HG03095 (cell line): ENCODE measurements around the gene CDH24.

Experiments
- ATAC-seq: cut with Tn5 transposase; IDR thresholded peaks from one replicate; pipeline ENCODE4 v1.9.1; 2021; ENCODE audit warnings: moderate library complexity; ENCODE audit not compliant: unreplicated experiment

Gene CDH24

DNA sequence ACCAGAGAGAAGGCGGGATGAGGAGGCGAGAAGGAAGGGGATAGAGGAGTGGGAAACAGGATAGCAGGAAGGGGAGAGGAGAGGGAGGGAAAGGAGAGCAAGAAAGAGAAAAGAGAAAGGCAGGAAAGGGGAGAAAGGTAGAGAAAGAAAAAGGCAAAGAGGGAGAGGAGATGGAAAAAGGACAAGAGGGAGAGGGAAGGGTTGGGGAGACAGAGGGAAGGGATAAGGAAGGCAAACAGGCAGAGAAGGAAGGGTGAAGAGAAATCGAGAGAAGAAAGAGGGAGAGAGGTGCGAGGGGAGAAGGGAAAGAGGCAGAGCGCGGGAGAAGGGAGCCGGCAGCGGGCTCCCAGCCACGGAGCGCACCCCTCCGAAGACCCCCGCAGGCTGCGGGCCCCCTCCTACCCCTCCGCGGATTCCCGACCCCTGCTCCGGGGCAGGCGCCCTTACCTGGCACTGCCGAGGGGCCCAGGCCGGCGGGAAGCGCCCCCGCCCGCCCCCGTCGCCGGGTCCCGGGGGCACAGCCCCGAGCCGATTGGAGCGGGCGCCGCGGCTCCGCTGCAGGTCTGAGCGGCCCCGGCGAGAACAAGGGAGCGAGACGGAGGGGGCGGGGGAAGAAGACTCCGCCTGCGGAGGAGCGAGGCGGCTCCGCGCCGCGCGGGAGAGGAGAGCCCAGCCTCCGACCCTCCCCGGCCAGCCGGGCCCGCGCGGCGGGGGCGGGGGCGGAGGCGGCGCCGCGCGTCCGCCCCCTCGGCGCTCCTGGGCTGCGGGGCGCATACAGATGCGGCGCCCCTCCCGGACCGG is at the start of gene CDH24:
TSS of gene CDH24 (minus strand) at position 565 of the 801 bp plus-strand sequence. CDS start 1,787 bp downstream, outside the sequence.
- ATAC-seq: peak; percentile 54

GRCh38 chr14:23106747-23107045 is 49.4 kb upstream of the CDH24 start:
- ATAC-seq: no peak

DNA sequence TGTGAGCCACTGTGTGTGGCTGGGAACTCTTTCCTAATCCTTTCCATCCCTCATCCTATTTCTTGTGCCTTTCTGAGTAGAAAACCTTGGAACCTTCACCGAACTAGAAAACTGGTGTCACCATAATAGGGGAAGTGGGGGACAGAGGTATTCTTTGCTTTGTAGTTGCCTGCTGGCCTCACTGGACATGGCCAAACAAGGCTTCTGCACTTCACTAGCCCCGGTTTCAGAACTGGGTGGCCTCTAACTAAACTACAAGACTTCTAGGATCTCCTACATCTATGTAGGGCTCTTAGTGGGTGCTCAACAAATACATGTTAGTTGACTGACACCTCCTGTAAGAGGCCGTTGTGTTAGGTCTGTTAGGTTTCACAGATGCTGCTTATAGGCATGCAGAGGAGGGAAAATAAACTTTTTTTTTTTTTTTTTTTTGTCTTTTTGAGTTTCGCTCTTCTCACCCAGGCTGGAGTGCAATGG is 48.1 kb upstream of the CDH24 start:
- ATAC-seq: no peak

DNA sequence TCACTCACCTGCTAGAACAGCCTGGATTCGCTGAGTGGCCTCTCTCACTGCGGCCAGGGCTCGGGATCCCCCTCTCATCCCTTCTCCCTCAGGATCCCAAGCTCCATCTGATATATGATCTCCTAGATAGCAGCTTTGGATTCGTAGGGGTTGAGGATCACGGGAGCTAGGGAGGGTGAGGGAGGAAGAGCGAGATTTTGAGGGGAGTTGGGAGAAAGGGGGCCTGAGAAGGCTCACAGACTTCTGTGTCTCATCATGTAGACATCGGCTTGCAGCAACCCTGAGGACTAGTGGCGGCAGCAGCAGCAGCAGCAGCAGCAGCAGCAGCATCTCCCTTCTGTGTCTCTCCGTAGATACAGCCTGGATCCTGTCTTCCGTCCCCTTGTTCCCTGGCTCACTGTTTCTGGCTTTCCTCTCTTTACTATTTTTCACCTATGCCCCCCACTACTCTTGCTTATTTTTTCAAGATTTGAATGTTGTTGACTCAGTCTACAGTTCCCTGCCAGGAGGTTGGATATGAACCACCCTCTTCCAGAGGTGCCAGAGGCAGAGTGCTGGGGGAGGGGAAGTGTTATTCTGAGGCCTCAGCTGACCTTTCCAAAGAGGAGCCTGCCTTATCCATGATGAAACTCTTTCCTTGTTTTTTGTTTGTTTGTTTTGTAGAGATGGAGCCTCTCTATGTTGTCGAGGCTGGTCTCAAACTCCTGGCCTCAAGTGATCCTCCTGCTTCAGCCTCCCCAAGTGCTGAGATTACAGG is 47.4 kb upstream of the CDH24 start, which contains the start of gene CIROP:
TSS of gene CIROP (minus strand) at position 399 of the 757 bp plus-strand sequence. CDS start at position 330, 69 bp downstream.
- no peak for ATAC-seq

GRCh38 chr14:23104070-23104590 is 46.8 kb upstream of the CDH24 start:
- no peak for ATAC-seq

GRCh38 chr14:23103581-23103980 is 46.3 kb upstream of the CDH24 start:
- no peak for ATAC-seq

DNA sequence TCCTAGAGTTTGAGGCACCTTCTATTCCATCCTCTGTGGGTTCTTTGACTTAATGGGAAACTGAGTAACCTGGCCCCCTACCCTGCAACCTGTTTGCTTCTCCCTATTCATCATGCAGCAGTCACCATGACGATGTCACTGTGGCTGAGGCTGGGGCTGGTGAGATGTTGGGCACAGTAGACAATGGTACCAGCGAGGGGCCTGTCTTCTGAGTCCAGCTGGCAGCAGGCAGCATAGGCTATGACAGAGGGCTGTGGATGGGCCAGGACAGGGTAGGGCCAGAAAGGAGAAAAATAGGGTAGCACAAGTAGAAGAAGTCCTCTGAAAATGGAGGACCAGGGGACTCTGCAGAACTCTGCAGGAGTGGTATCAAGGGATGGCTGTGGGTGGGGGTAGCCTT is 45.5 kb upstream of the CDH24 start:
- ATAC-seq: no peak

GRCh38 chr14:23101986-23102625 is 44.8 kb upstream of the CDH24 start:
- no peak for ATAC-seq

- ATAC-seq: no peak
Observed at GRCh38 chr14:23101213-23101970, 44.1 kb upstream of the CDH24 start.

DNA sequence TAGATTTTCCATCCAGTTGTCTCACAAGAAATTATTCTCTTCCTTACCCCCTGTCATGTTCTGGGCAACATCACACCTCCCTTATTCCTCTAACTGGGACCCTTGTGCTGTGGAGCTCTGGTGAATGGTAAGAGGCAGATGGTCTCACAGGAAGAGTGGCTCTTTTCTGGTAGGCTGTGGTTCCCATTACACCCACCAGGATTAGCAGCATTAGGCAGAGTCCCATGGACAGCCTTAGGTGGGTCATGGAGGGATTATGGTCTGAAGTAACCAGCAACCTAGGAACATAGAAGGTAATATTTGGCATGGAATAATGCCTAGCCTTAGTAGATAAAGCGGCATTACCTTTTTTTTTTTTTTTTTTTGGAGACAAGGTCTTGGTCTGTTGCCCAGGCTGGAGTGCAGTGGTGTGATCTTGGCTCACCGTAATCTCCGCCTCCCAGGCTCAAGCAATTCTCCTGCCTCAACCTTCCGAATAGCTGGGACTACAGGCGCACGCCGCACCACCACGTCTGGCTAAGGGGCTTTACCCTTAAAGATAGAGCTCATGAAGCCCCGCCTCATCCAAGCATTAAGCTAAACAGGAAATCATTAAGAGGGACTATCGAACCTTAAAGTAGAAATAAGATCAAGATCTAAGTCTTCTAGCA is 42.0 kb upstream of the CDH24 start:
- ATAC-seq: no peak

- ATAC-seq: no peak
Observed at GRCh38 chr14:23097786-23098185, 40.5 kb upstream of the CDH24 start.

GRCh38 chr14:23095196-23096108 is 38.1 kb upstream of the CDH24 start, which contains the start of gene C14orf119:
Gene C14orf119 (plus strand): TSS chr14:23095505. CDS start chr14:23097659, 2,154 bp downstream.
- peak; percentile 85 for ATAC-seq

GRCh38 chr14:23094666-23095195 is 37.4 kb upstream of the CDH24 start, which contains the start of gene ACIN1:
Gene ACIN1 (minus strand): TSS chr14:23095136. CDS start chr14:23095112, 24 bp downstream.
- ATAC-seq: peak; percentile 27

GRCh38 chr14:23093991-23094665 is 36.8 kb upstream of the CDH24 start:
- ATAC-seq: no peak

DNA sequence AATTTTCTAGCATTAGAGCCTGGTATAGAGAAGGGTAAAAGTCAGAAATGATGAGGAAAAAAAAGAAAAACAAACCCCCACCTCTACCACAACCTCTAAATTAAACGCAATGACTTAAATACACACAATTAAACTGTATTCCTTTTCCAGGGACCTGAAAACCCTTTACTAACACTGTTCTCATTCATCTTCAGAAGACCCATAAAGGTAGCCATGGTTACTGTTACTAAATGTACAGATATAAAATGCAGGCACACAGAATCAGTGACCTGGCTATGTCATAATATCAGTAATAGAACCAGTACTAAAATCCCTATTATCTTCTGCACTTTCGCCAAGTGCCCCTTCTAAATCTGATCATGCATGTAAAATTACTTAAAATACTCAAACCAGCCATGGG is 36.2 kb upstream of the CDH24 start:
- ATAC-seq: no peak

GRCh38 chr14:23093104-23093503 is 35.8 kb upstream of the CDH24 start:
- no peak for ATAC-seq

DNA sequence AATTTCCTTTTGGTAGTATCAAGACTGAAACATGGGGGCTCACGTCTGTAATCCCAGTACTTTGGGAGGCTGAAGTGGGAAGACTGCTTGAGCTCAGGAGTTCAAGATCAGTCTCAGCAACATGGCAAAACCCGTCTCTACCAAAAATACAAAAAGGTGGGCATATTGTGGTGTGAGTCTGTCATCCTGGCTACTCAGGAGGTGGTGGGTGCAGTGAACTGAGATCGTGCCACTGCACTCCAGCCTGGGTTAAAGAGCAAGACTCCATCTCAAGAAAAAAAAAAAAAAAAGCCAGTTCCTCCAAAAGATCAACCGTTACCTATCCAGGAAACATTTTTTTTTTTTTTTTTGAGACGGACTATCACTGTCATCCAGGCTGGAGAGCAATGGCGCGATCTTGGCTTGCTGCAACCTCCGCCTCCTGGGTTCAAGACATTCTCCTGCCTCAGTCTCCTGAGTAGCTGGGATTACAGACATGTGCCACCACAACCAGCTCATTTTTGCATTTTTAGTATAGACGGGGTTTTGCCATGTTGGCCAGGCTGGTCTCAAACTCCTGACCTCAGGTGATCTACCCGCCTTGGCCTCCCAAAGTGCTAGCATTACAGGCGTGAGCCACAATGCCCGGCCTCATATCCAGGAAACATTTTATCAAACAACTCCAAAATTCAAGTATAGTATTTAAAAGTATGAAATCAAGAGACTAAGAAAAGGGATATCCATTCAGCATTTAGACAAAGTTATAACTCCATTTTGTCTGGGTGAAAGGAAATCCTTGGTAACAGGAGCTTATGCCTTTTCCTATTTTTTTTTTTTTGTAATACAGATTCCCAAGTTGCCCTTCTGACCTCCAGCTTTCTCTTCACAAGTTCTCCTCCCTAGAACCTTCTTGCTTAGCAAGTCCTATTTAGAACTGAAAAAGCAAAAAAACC is 34.2 kb upstream of the CDH24 start:
- no peak for ATAC-seq
